ENCODE results near the gene LRRC36.

- TF ChIP-seq EZH2 (IDR thresholded peaks at IDR 0.05; ENCODE audit: low read length, unreplicated experiment) (no peak), CTCF (conservative IDR thresholded peaks at IDR 0.05; ENCODE audit: low read depth, low read length) (no peak)
These were observed 83.0 kb downstream of the LRRC36 start for GRCh38 chr16:67409631-67410030.

Data from PC-3 (cell line).